ENCODE data around the gene HID1. TPM values are rescaled to one million over a fixed set of nuclear protein-coding genes. Genes with fewer than 3 reads are reported as not detected.

Gene HID1
- total and polyA plus RNA-seq, 2 donors (not counting 1 experiment from before 2014, with no cell fraction given), result 3.9 to 4.0 TPM

DNA sequence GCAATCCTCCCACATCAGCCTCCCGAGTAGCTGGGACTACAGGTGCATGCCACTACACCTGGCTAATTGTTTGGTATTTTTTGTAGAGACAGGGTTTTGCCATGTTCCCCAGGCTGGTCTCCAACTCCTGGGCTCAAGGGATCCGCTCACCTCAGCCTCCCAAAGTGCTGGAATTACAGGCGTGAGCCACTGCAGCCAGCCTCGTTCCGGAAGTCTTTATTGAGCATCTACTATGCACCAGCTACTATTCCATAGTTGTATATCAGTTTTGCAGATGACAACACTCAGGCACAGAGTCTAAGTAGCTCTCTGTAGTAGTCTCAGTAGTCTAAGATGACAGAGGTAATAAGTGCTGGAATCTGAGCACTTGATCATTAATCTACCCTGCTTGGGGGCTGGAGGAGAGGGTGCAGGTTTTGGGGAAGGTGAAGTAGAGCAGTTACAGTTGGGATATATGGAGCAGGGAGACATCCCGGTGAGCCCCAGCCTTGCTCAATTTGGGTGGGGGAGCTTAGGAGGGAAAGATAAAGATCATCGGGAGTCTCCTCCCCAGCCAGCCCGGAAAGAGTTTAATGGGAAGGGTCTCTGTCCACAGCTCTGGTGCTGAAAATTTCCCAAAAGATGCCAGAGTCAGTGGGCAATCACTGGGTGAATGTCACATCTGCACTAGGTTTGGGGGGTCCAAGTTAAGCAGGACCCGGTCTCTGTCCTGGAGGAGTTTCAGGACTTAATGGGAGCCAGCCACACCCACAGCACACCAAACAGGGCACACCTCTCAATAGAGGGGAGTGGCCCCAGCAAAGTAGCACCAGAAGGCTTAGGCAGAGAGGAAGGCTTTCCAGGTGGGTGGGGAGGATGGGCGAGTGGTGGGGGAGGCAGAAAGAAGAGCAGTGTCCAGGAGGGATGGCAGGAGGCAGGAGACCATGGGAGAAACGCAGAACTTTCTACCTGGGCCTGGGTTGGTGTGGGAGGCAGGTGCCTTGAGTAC lies 35.2 kb downstream of the HID1 start:
- ChIA-PET POLR2A (no interaction called here), CTCF (no interaction called here)
- no peak overlapping the region for H3K27ac ChIP-seq (ENCODE audit: low read length in 2 of 2)
- TF ChIP-seq EZH2 (IDR thresholded peaks at IDR 0.05; ENCODE audit: borderline replicate concordance, insufficient read depth, low read depth, low read length, poor library complexity, severe bottlenecking), result no peak
- TF ChIP-seq, protein P1, sequence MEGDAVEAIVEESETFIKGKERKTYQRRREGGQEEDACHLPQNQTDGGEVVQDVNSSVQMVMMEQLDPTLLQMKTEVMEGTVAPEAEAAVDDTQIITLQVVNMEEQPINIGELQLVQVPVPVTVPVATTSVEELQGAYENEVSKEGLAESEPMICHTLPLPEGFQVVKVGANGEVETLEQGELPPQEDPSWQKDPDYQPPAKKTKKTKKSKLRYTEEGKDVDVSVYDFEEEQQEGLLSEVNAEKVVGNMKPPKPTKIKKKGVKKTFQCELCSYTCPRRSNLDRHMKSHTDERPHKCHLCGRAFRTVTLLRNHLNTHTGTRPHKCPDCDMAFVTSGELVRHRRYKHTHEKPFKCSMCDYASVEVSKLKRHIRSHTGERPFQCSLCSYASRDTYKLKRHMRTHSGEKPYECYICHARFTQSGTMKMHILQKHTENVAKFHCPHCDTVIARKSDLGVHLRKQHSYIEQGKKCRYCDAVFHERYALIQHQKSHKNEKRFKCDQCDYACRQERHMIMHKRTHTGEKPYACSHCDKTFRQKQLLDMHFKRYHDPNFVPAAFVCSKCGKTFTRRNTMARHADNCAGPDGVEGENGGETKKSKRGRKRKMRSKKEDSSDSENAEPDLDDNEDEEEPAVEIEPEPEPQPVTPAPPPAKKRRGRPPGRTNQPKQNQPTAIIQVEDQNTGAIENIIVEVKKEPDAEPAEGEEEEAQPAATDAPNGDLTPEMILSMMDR (IDR thresholded peaks at IDR 0.05), result no peak
- H3K79me2 ChIP-seq (ENCODE audit: control insufficient read depth, insufficient read depth, low read length), result no peaks in the 10 kb centered on the region
- Mint-ChIP-seq H3K4me3 (no peak overlapping the region), H3K9me3 (ENCODE audit: insufficient read depth) (no peaks in the 10 kb centered on the region), H3K27me3 (peaks cover 58% of the 10 kb centered on the region), H3K27ac (no peak overlapping the region), H3K4me1 (no peaks in the 10 kb centered on the region)
- H3K4me2 ChIP-seq (replicated peaks; ENCODE audit: low read depth, low read length, poor library complexity, severe bottlenecking), result no peak overlapping the region
- H3K27me3 ChIP-seq (replicated peaks in 1 of 4; ENCODE audit: control extremely low read depth in 1 of 4, control insufficient read depth in 3 of 4, insufficient read depth in 4 of 4, low read length in 3 of 4), result peaks cover 0 to 58% (median 14%) of the 10 kb centered on the region in 4 experiments
- ATAC-seq (ENCODE audit: low read depth), result no peak
- H2AFZ ChIP-seq (ENCODE audit: insufficient read depth, low read depth, low read length, poor library complexity, severe bottlenecking), result no peak overlapping the region
- no peak for DNase-seq
- H3K9ac ChIP-seq (ENCODE audit: low read length), result no peak overlapping the region
- H3K36me3 ChIP-seq (replicated peaks in 1 of 2; ENCODE audit: control extremely low read depth in 1 of 2, control insufficient read depth in 1 of 2, extremely low read depth in 1 of 2, insufficient read depth in 2 of 2, low read length in 1 of 2), result no peaks in the 10 kb centered on the region
- intact Hi-C loops (cut with micrococcal nuclease), result no loop called here
- 27% methylated on average over 5 of the region's 11 CpGs for WGBS (ENCODE audit: insufficient coverage)
- H4K20me1 ChIP-seq (ENCODE audit: control insufficient read depth, insufficient read depth, low read length, poor library complexity, severe bottlenecking), result no peaks in the 10 kb centered on the region
- no peak overlapping the region for H3K4me3 ChIP-seq (ENCODE audit: control extremely low read depth in 1 of 5, extremely low read depth in 1 of 5, insufficient read depth in 1 of 5, low read depth in 2 of 5, low read length in 4 of 5)
- H3K4me1 ChIP-seq (ENCODE audit: control insufficient read depth in 2 of 2, insufficient read depth in 2 of 2, low read length in 2 of 2), result no peaks in the 10 kb centered on the region
- peaks cover 0 to 2% (median 0%) of the 10 kb centered on the region in 3 donors for H3K9me3 ChIP-seq (ENCODE audit: control extremely low read depth in 1 of 3, control insufficient read depth in 2 of 3, insufficient read depth in 1 of 3, low read length in 2 of 3)

GRCh38 chr17:74936470-74936799 lies 36.1 kb downstream of the HID1 start:
- H2AFZ ChIP-seq (ENCODE audit: insufficient read depth, low read depth, low read length, poor library complexity, severe bottlenecking), result no peak overlapping the region
- H4K20me1 ChIP-seq (ENCODE audit: control insufficient read depth, insufficient read depth, low read length, poor library complexity, severe bottlenecking), result no peaks in the 10 kb centered on the region
- H3K4me3 Mint-ChIP-seq, result no peak overlapping the region
- TF ChIP-seq EZH2 (IDR thresholded peaks at IDR 0.05; ENCODE audit: borderline replicate concordance, insufficient read depth, low read depth, low read length, poor library complexity, severe bottlenecking), result no peak
- TF ChIP-seq, protein P1 (IDR thresholded peaks at IDR 0.05), result no peak
- peaks cover 0 to 57% (median 16%) of the 10 kb centered on the region in 4 experiments for H3K27me3 ChIP-seq (replicated peaks in 1 of 4; ENCODE audit: control extremely low read depth in 1 of 4, control insufficient read depth in 3 of 4, insufficient read depth in 4 of 4, low read length in 3 of 4)
- H3K27ac Mint-ChIP-seq, result no peak overlapping the region
- no peak overlapping the region for H3K27ac ChIP-seq (ENCODE audit: low read length in 2 of 2)
- CTCF ChIA-PET, result no interaction called here
- no peak for ATAC-seq (ENCODE audit: low read depth)
- H3K9ac ChIP-seq (ENCODE audit: low read length), result no peak overlapping the region
- intact Hi-C loops (cut with micrococcal nuclease), result no loop called here
- POLR2A ChIA-PET, result no interaction called here
- WGBS (ENCODE audit: insufficient coverage), result 19% methylated on average over 11 of the region's 12 CpGs
- no peak overlapping the region for H3K4me3 ChIP-seq (ENCODE audit: control extremely low read depth in 1 of 5, extremely low read depth in 1 of 5, insufficient read depth in 1 of 5, low read depth in 2 of 5, low read length in 4 of 5)
- no peaks in the 10 kb centered on the region for H3K9me3 Mint-ChIP-seq (ENCODE audit: insufficient read depth)
- peak overlapping the region; percentile 19 for H3K4me2 ChIP-seq (replicated peaks; ENCODE audit: low read depth, low read length, poor library complexity, severe bottlenecking)
- H3K27me3 Mint-ChIP-seq, result peaks cover 59% of the 10 kb centered on the region
- peaks cover 0 to 2% (median 0%) of the 10 kb centered on the region in 3 donors for H3K9me3 ChIP-seq (ENCODE audit: control extremely low read depth in 1 of 3, control insufficient read depth in 2 of 3, insufficient read depth in 1 of 3, low read length in 2 of 3)
- H3K79me2 ChIP-seq (ENCODE audit: control insufficient read depth, insufficient read depth, low read length), result no peaks in the 10 kb centered on the region
- H3K36me3 ChIP-seq (replicated peaks in 1 of 2; ENCODE audit: control extremely low read depth in 1 of 2, control insufficient read depth in 1 of 2, extremely low read depth in 1 of 2, insufficient read depth in 2 of 2, low read length in 1 of 2), result no peaks in the 10 kb centered on the region
- no peak for DNase-seq
- H3K4me1 Mint-ChIP-seq, result no peaks in the 10 kb centered on the region
- H3K4me1 ChIP-seq (ENCODE audit: control insufficient read depth in 2 of 2, insufficient read depth in 2 of 2, low read length in 2 of 2), result no peaks in the 10 kb centered on the region

Measured in B cell (primary cell).